Bronchial epithelial cell (primary cell): Measurements from ENCODE around the gene ZNF77. TPM values are rescaled to one million over a fixed set of nuclear protein-coding genes. Genes with fewer than 3 reads are reported as not detected.

Source experiments
- DNase-seq: peaks from one replicate; pipeline ENCODE4 v3.0.0-alpha.2; 2010; ENCODE audit warnings: low read depth
- FAIRE-seq: peaks from 2 replicates; lab custom pipeline; 2011; peaks lifted over from hg19 to GRCh38; lab: Jason Lieb, UNC
- H3K27me3 ChIP-seq: 2 replicates; pipeline ENCODE4 v1.5.1; 2011; ENCODE audit warnings: low read length; ENCODE audit not compliant: control insufficient read depth, insufficient read depth
- H3K36me3 ChIP-seq: 2 replicates; pipeline ENCODE4 v1.5.1; 2011; ENCODE audit warnings: low read length; ENCODE audit not compliant: control insufficient read depth, insufficient read depth
- H3K4me3 ChIP-seq: 2 replicates; pipeline ENCODE4 v1.5.1; 2011; ENCODE audit warnings: mild to moderate bottlenecking, low read depth, low read length, control low read depth
- total RNA-seq: library from RNA; depleted of rRNA; stranded (reverse); fragments of >200 nt; gene quantifications from 2 replicates; pipeline ENCODE4 v1.2.1, GENCODE V29; 2014
- TF ChIP-seq, protein P1 (sequence below): IDR thresholded peaks from 2 replicates; pipeline ENCODE4 v1.5.1; 2011; ENCODE audit warnings: mild to moderate bottlenecking, moderate library complexity, low read length, control low read depth, inconsistent platforms; ENCODE audit not compliant: insufficient read depth, severe bottlenecking

The ZNF77 gene
- total RNA-seq, 1 donor from 2014 or later = 7.9 TPM

DNA sequence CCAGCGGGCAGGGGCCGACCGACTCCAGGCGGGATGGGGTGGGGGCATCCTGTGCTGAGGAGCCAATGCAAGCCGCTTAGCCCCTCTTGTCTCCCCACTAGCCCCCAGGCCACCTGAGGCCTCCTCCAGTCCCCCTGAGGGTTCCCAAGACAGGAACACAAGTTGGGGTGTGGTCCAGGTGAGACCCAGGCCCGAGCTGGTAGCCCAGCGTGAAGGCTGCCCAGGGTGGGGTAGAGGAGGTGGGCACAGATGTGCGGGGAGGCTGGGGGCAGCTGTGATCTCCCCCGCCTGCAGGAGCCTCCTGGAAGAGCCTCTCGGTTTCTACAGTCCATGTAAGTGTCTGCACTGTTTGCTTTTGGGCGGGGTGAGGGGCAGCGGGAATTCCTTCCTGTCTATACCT is 43.0 kb upstream of the ZNF77 start:
- DNase-seq (no peak), FAIRE-seq (no peak)
- H3K4me3 ChIP-seq = no peak overlapping the region
- peaks cover 6% of the 10 kb centered on the region for H3K27me3 ChIP-seq
- TF ChIP-seq, protein P1, sequence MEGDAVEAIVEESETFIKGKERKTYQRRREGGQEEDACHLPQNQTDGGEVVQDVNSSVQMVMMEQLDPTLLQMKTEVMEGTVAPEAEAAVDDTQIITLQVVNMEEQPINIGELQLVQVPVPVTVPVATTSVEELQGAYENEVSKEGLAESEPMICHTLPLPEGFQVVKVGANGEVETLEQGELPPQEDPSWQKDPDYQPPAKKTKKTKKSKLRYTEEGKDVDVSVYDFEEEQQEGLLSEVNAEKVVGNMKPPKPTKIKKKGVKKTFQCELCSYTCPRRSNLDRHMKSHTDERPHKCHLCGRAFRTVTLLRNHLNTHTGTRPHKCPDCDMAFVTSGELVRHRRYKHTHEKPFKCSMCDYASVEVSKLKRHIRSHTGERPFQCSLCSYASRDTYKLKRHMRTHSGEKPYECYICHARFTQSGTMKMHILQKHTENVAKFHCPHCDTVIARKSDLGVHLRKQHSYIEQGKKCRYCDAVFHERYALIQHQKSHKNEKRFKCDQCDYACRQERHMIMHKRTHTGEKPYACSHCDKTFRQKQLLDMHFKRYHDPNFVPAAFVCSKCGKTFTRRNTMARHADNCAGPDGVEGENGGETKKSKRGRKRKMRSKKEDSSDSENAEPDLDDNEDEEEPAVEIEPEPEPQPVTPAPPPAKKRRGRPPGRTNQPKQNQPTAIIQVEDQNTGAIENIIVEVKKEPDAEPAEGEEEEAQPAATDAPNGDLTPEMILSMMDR = no peak
- H3K36me3 ChIP-seq = no peaks in the 10 kb centered on the region

DNA sequence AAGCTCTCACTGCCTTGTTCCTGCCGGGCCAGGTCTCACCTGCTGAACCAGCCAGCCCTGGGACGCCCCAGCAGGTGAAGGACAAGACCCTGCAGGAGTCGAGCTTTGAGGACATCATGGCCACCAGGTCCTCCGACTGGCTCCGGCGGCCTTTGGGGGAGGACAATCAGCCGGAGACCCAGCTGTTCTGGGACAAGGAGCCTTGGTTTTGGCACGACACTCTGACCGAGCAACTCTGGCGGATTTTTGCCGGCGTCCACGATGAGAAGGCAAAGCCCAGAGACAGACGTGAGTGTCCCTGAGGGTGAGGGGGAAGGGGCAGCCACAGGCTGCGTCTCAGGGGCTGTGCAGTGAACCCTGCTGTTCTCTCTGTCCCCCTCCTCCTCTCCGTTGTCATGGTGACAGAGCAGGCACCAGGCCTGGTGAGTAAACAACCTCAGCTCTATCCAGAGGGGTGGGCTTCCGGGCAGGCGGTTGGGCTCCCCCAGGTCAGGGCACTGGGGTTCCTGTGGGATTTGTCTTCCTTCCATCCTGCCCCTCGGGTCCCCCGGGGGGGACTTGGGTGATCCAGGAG is 42.3 kb upstream of the ZNF77 start:
- H3K27me3 ChIP-seq = peaks cover 6% of the 10 kb centered on the region
- H3K4me3 ChIP-seq = no peak overlapping the region
- no peaks in the 10 kb centered on the region for H3K36me3 ChIP-seq
- TF ChIP-seq, protein P1 = no peak
- DNase-seq (no peak), FAIRE-seq (no peak)

DNA sequence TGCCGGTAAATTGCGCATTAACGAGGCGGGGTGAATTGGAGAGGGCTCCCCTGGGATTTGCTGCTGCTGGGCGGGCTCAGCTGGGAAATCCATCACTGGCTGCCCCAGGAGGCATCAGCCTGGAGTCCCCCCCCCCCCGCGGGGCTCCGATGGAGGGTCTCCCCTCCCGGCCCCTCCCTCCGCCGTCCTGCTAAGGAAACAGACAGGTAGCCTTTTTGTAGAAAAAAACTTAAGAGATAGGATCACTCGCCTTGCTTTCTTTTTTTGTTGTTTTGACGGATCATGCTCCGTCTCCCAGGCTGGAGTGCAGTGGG is 39.4 kb upstream of the ZNF77 start:
- FAIRE-seq (no peak), DNase-seq (no peak)
- TF ChIP-seq, protein P1 = no peak
- H3K4me3 ChIP-seq = no peak overlapping the region
- H3K27me3 ChIP-seq = peaks cover 6% of the 10 kb centered on the region
- no peaks in the 10 kb centered on the region for H3K36me3 ChIP-seq

DNA sequence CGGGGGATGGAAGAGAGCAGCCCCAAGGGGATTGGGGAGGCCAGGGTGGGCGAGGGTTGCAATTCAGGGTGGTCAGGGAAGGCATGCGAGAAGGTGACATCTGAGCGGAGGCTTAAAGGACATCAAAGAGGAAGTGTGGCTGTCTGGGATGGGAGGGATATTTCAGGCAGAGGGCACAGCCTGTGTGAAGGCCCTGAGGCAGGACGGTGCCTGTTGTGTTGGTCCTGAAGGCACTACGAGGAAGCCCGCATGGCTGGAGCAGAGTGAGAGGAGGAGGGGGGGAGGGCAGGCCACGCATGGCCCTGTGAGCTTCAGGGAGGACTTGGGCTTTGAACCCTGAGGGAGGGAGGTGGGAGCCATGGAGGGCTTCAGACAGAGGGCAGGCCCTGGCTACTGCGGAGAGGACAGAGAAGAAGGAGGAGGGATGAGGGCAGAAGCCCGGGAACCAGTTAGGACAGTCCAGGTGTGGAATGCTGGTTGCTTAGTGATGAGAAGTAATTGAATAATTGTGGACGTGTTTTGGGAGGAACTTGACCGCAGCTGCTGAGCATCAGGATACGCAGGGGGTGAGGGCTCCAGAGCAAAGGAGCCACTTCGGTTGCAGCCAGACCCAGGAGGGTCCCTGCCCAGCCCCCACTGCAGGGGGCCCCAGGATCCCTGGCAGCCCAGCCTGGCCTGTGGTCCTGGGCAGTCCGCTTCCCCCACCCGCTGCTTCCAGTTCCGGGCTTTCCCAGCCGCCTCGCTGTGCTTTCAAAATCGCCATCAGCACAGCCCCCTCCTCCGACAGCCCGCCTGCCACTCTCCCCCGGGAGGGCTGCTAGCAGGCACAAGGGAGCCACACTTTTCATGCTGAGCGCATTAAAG is 38.8 kb upstream of the ZNF77 start:
- peak; percentile 35 for DNase-seq
- peak; percentile 64 for FAIRE-seq
- H3K36me3 ChIP-seq = no peaks in the 10 kb centered on the region
- TF ChIP-seq, protein P1 = no peak
- H3K27me3 ChIP-seq = peaks cover 6% of the 10 kb centered on the region
- H3K4me3 ChIP-seq = no peak overlapping the region

DNA sequence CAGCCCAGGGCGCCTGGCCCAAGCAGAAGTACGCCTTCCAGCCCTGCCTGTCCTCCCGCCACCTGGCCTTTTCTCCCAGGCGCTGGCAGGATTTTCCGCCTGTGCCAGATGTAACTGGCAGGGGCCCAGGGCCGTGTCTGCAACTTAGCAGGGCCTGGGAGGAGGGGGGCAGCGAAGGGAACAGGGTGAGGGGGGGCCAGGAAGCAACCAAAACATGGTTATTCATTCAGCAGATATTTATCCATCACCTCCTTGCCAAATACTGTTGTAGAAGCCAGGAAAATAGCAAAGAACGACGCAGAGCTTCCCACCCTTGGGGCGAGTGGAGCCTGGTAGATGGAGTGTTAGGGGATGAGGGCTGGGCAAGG is 38.2 kb upstream of the ZNF77 start:
- no peak overlapping the region for H3K4me3 ChIP-seq
- TF ChIP-seq, protein P1 = no peak
- no peaks in the 10 kb centered on the region for H3K36me3 ChIP-seq
- DNase-seq (peak; percentile 31), FAIRE-seq (no peak)
- peaks cover 6% of the 10 kb centered on the region for H3K27me3 ChIP-seq
